Skeletal muscle satellite cell (primary cell): Measurements from ENCODE around the gene DGKI.

Experiments used
- H3K27me3 ChIP-seq: 2 replicates; pipeline ENCODE4 v1.7.0; 2013; ENCODE audit warnings: low read length; ENCODE audit not compliant: control insufficient read depth, insufficient read depth
- H3K36me3 ChIP-seq: 2 replicates; pipeline ENCODE4 v1.7.0; 2013; ENCODE audit warnings: mild to moderate bottlenecking, control low read depth, low read length; ENCODE audit not compliant: insufficient read depth
- H3K4me1 ChIP-seq: 2 replicates; pipeline ENCODE4 v1.7.0; 2013; ENCODE audit warnings: low read length; ENCODE audit not compliant: control insufficient read depth, insufficient read depth
- H3K4me2 ChIP-seq: 2 replicates; pipeline ENCODE4 v1.7.0; 2013; ENCODE audit warnings: mild to moderate bottlenecking, low read length
- H3K4me3 ChIP-seq: 2 replicates; pipeline ENCODE4 v1.7.0; 2013; ENCODE audit warnings: low read length
- H3K9ac ChIP-seq: 2 replicates; pipeline ENCODE4 v1.7.0; 2013; ENCODE audit warnings: mild to moderate bottlenecking, low read depth, low read length, moderate library complexity
- H3K9me3 ChIP-seq: replicated peaks from 2 replicates; pipeline ENCODE4 v1.7.0; 2013; ENCODE audit warnings: mild to moderate bottlenecking, control low read depth, low read length

Gene DGKI

DNA sequence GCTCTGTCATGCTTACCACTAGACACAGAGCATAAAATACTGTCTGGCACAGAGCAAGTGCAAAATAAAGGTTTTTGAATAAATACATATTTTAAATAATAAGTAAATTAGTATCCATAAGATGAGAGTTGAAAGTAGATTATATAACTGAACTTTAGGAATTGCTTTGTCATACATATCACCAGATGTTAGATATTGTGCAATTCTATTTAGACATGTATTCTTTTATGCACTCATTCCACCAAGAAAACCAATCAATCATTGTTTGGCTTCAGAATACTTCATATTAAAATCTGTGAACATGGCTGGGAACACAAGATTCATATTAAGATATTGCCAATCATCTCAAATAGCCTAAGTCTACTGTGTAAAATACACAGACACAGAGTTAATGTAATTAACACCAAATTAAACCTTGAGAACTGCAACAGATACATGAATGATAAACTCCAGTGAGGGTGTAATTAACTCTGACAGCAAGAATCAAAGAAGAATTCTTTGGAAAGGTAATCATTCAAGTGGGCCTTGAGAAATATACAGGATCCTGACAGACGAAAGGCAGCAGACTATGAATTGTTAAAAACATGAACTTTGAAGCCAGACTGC, 302.2 kb downstream of the DGKI start:
- no peak overlapping the region for H3K9ac ChIP-seq
- no peak overlapping the region for H3K4me2 ChIP-seq
- H3K27me3 ChIP-seq: no peaks in the 10 kb centered on the region
- peaks cover 4% of the 10 kb centered on the region for H3K4me1 ChIP-seq
- no peaks in the 10 kb centered on the region for H3K9me3 ChIP-seq
- H3K36me3 ChIP-seq: peaks cover 34% of the 10 kb centered on the region
- H3K4me3 ChIP-seq: no peak overlapping the region

GRCh38 chr7:137539111-137539715, 307.6 kb downstream of the DGKI start:
- no peaks in the 10 kb centered on the region for H3K27me3 ChIP-seq
- H3K9me3 ChIP-seq: no peaks in the 10 kb centered on the region
- peaks cover 38% of the 10 kb centered on the region for H3K4me1 ChIP-seq
- peak overlapping the region; percentile 5 for H3K4me3 ChIP-seq
- H3K36me3 ChIP-seq: peaks cover 4% of the 10 kb centered on the region
- H3K9ac ChIP-seq: peak overlapping the region; percentile 73
- H3K4me2 ChIP-seq: peak overlapping the region; percentile 61

DNA sequence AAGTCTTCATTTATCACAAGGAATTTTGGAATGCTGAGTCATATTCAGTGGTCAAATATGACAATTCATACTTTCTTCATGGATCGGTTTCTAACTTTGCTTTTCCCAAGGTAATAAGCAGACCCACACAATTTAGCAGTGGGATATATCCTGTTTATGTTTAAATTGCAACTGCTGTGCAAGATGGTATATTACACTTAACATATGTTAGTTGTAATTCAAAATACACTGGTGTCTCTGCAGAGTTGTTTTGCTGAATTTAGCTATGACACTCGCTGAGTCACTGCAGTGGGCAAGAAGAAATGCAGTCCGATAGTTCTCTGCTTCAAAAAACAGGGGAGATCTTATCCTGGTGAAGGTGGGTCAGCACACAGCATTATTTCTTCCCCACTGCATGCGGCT, 308.4 kb downstream of the DGKI start:
- H3K27me3 ChIP-seq: no peaks in the 10 kb centered on the region
- no peaks in the 10 kb centered on the region for H3K9me3 ChIP-seq
- H3K4me2 ChIP-seq: peak overlapping the region; percentile 61
- H3K4me3 ChIP-seq: peak overlapping the region; percentile 5
- peak overlapping the region; percentile 73 for H3K9ac ChIP-seq
- H3K4me1 ChIP-seq: peaks cover 46% of the 10 kb centered on the region
- peaks cover under 1% of the 10 kb centered on the region for H3K36me3 ChIP-seq

- no peaks in the 10 kb centered on the region for H3K9me3 ChIP-seq
- no peaks in the 10 kb centered on the region for H3K27me3 ChIP-seq
- peaks cover 48% of the 10 kb centered on the region for H3K4me1 ChIP-seq
- no peak overlapping the region for H3K9ac ChIP-seq
- no peak overlapping the region for H3K4me2 ChIP-seq
- H3K4me3 ChIP-seq: no peak overlapping the region
- H3K36me3 ChIP-seq: no peaks in the 10 kb centered on the region
Measured at GRCh38 chr7:137535579-137535978, 311.2 kb downstream of the DGKI start.

- Histone ChIP-seq H3K4me3 (no peak overlapping the region), H3K9me3 (no peaks in the 10 kb centered on the region), H3K36me3 (no peaks in the 10 kb centered on the region), H3K4me1 (peaks cover 18% of the 10 kb centered on the region), H3K4me2 (no peak overlapping the region), H3K27me3 (no peaks in the 10 kb centered on the region), H3K9ac (no peak overlapping the region)
Measured at GRCh38 chr7:137531671-137532070, 315.1 kb downstream of the DGKI start.

- Histone ChIP-seq H3K36me3 (no peaks in the 10 kb centered on the region), H3K4me2 (no peak overlapping the region), H3K9me3 (no peaks in the 10 kb centered on the region), H3K9ac (no peak overlapping the region), H3K27me3 (no peaks in the 10 kb centered on the region), H3K4me1 (no peaks in the 10 kb centered on the region), H3K4me3 (no peak overlapping the region)
Measured at GRCh38 chr7:137527634-137528033, 319.1 kb downstream of the DGKI start.

DNA sequence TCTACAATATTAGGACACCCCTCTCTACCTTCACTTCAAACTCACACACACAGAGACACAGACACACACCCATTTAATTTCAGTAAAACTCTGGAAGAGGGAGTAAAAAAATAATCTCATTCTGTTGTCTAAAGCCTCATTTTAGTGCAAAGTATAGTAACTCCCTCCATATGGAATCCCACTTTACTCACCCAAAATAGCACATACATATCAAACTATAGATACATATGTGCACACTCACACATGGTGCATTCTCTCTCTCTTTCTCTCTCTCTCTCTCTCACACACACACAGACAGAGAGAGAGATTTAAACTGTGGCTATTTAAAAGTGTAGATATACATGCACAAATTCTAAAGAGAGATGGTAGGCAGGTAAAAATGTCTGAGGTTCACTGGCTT, 323.6 kb downstream of the DGKI start:
- H3K9ac ChIP-seq: no peak overlapping the region
- no peaks in the 10 kb centered on the region for H3K4me1 ChIP-seq
- no peaks in the 10 kb centered on the region for H3K27me3 ChIP-seq

DNA sequence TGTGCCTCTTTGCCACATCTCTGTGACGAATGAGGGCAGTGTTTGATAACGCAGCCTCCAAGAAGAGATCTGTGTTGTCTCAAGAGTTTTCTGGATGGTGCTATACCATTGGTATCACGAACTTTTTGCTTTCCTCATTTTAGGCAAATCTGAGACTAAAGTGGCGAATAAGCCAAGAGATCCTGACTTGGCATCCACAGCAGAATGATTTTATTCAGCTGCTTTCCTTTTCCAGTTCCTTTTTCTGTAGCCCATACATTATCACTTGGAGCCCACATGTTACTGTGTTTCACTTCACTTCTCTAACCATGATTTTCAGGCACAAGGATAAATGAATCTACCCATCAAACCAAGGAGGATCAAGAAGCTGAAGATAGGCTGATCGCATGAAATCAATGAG, 325.3 kb downstream of the DGKI start:
- no peak overlapping the region for H3K9ac ChIP-seq

More for the DNA sequence above, 323.6 kb downstream of the DGKI start:
- no peaks in the 10 kb centered on the region for H3K9me3 ChIP-seq
- H3K36me3 ChIP-seq: peaks cover 9% of the 10 kb centered on the region
- no peak overlapping the region for H3K4me3 ChIP-seq
- H3K4me2 ChIP-seq: no peak overlapping the region

GRCh38 chr7:137519947-137520346, 326.8 kb downstream of the DGKI start:
- Histone ChIP-seq H3K27me3 (no peaks in the 10 kb centered on the region), H3K9ac (no peak overlapping the region), H3K36me3 (peaks cover 9% of the 10 kb centered on the region), H3K4me2 (no peak overlapping the region), H3K4me3 (no peak overlapping the region), H3K4me1 (no peaks in the 10 kb centered on the region), H3K9me3 (no peaks in the 10 kb centered on the region)

More for the DNA sequence above, 325.3 kb downstream of the DGKI start:
- Histone ChIP-seq H3K36me3 (peaks cover 9% of the 10 kb centered on the region), H3K4me2 (no peak overlapping the region), H3K4me3 (no peak overlapping the region), H3K27me3 (no peaks in the 10 kb centered on the region), H3K4me1 (no peaks in the 10 kb centered on the region), H3K9me3 (no peaks in the 10 kb centered on the region)

DNA sequence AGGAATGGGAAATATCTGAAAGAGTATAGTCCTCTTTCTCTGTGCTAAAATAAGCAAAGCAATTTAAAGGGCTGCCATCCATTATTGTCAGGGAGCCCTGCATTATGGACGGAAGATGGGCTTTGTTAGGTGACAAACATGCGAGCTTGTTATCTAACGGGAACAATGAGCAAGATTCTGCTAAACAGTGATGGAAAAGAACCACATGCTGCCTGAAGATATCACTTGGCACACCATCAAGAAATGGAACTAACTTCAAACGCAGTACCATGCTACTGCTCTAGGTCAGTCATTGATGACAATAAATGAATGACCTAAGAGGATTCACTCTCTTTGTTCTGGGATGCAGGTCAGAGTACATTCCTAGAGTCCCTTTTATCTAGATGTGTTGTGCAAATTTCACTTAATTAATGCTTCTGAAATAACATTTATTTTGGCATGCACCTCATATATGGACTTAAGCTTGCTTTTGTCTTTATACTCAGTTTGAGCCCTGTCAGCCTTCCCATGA, 327.5 kb downstream of the DGKI start:
- no peak overlapping the region for H3K9ac ChIP-seq
- H3K9me3 ChIP-seq: no peaks in the 10 kb centered on the region
- no peak overlapping the region for H3K4me3 ChIP-seq
- H3K27me3 ChIP-seq: no peaks in the 10 kb centered on the region
- H3K4me1 ChIP-seq: no peaks in the 10 kb centered on the region
- no peak overlapping the region for H3K4me2 ChIP-seq
- H3K36me3 ChIP-seq: peaks cover 9% of the 10 kb centered on the region

DNA sequence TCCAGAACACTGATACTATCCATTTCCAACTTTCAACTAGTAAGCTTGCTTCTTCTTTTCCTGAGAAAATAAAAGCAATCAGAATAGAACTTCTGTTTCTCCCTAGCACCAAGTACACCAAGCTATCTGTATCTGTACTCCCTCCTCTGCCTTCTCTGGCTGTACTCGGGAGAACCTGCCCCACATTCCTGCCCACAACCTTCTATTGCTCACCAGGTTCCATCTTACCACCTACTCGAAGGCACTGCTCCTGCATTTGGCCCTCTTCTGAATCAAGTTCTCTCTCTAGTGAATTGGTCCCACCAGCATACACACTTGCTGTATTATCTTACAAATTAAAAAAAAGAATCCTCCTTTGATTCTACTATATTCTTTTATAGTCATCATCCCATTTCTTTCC, 333.7 kb downstream of the DGKI start:
- Histone ChIP-seq H3K4me1 (peaks cover 18% of the 10 kb centered on the region), H3K4me3 (no peak overlapping the region), H3K27me3 (no peaks in the 10 kb centered on the region), H3K36me3 (no peaks in the 10 kb centered on the region), H3K4me2 (no peak overlapping the region), H3K9ac (no peak overlapping the region), H3K9me3 (no peaks in the 10 kb centered on the region)

GRCh38 chr7:137507096-137507495, 339.7 kb downstream of the DGKI start:
- Histone ChIP-seq H3K36me3 (peaks cover 8% of the 10 kb centered on the region), H3K4me3 (no peak overlapping the region)

More at GRCh38 chr7:137507096-137507495, 339.7 kb downstream of the DGKI start:
- H3K27me3 ChIP-seq: no peaks in the 10 kb centered on the region
- H3K4me1 ChIP-seq: peaks cover 24% of the 10 kb centered on the region
- no peak overlapping the region for H3K4me2 ChIP-seq
- H3K9ac ChIP-seq: no peak overlapping the region
- H3K9me3 ChIP-seq: no peaks in the 10 kb centered on the region
